ENCODE results near the gene OTOP3. TPM values are rescaled to one million over a fixed set of nuclear protein-coding genes. Genes with fewer than 3 reads are reported as not detected.

Gene OTOP3
- total RNA-seq, 1 donor from 2014 or later, result not detected

DNA sequence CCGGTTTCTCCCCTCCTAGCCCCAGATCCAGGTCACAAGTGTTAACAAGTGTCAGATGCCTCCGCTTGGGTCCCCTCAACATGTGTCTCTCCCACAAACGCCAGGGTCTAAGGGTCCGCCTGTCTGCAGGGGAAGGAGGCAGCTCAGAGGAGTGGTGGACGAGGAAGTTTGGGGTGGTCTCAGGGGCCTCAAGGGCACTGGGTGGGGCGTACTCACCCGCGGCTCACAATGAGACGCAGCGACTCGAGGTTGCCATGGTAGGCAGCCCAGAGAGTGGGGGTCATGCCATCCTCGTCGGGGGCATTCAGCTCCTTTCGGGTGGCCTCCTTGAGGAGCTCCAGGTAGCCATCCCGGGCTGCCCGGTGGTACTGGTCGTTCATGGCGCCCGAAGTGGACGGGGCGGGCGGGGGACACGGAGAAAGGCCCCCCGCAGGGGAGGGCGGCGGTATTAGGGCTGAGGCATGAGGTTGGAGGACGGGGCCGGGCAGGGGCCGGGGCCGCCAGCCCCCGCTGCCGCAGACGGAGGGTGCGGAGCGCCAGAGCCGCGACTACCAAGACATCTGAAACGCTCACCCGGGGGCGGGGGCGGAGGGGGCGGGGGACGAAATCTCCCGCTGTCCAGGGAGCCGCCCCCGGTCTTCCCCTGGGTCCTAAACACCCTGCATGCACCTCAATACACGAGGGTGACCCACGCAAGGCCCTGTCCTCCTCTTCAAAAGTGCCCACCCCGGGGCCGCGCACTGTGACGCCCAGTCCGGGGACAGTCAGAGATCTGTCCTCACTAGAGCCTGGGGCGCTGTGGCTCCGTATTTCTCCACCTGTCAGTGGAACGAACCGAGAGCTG is 12.8 kb upstream of the OTOP3 start, which contains the start of gene USH1G:
Gene USH1G (minus strand): TSS at position 562 of the 844 bp plus-strand sequence. CDS start 182 bp downstream, at position 380.
- H3K27me3 ChIP-seq, result peaks cover 31% of the 10 kb centered on the region
- H3K4me1 ChIP-seq, result peaks cover 10 to 11% of the 10 kb centered on the region in 2 donors
- H3K4me3 ChIP-seq, result peak within 1 kb of the TSS; percentile 41 to 55
- TF ChIP-seq CTCF (IDR thresholded peaks at IDR 0.05), result no peak
- H3K9me3 ChIP-seq, result no peaks in the 10 kb centered on the region
- no peak within 1 kb of the TSS for H3K27ac ChIP-seq
- intact Hi-C loops (cut with DNase I), result no loop called here
- no peaks in the 10 kb centered on the region for H3K36me3 ChIP-seq
- no peak for DNase-seq (ENCODE audit: low spot score in 2 of 2)

DNA sequence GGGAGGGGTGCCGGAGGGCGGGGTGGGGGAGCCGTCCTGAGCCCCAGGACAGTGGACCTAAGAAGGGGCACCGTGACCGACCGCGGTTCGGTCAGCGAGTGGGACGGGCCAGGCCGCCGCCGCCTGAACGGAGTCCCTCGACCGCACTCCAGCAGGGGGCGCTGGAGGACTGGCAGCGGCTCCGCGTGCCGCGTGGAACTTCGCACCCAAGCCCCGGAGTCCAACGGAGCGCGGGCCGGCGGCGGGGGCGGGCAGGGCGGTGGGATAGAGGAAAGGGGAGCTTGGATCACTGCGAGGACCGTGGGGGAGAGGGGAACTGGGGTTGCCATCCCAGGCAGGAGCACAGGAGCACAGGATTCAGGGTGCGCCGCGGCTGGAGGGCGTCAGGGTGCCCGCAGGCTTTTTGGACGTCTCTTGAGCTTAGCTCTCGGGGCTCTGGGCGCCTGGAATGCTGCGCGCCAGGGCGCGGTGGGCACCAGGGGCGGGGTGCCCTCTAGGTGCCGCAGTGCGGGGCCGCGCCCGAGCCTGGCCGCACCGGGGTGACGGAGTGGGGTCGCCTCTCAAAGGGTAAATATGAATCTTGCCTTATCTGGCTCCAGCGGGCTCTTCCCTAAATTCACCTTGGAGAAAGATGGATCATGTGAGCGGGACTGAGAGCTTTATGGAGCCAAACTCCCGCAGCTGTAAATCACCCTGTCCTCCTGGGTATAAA is 12.0 kb upstream of the OTOP3 start:
- no peaks in the 10 kb centered on the region for H3K36me3 ChIP-seq
- H3K4me1 ChIP-seq, result peaks cover 10 to 11% of the 10 kb centered on the region in 2 donors
- H3K4me3 ChIP-seq, result peak overlapping the region; percentile 41 to 55
- peak in 1 of 2 donors; percentile 69 for DNase-seq (ENCODE audit: low spot score in 2 of 2)
- no peaks in the 10 kb centered on the region for H3K9me3 ChIP-seq
- peaks cover 31% of the 10 kb centered on the region for H3K27me3 ChIP-seq
- intact Hi-C loops (cut with DNase I), result no loop called here
- TF ChIP-seq CTCF (IDR thresholded peaks at IDR 0.05), result peak; percentile 53 to 77 (median 68)
- H3K27ac ChIP-seq, result no peak overlapping the region

DNA sequence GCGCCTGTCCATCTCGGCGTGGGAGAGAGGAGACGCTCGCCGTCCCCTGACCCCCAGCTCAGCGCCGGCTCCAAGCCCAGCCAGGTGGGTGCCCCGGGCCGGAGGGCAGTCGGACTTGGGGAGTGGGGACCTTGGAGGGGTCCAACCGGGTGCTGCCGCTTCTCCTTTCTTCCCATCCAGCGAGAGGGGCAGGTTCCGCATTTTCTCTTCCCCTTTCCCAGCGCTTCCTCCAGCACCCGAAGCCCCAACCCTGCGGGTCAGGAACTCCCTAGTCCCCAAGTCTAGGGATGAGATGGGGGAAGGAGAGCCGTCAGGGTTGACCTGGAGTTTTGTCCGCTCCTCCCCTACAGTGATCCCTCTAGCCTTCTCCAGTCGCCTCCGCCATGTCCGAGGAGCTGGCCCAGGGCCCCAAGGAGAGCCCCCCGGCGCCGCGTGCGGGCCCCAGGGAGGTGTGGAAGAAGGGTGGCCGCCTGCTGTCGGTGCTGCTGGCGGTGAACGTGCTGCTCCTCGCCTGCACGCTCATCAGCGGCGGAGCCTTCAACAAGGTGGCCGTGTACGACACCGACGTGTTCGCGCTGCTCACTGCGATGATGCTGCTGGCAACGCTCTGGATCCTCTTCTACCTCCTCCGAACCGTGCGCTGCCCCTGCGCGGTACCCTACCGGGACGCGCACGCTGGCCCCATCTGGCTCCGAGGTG is 11.3 kb upstream of the OTOP3 start, which contains the start of gene OTOP2:
Gene OTOP2 (plus strand): TSS at position 24 of the 699 bp plus-strand sequence. CDS start 360 bp downstream, at position 384.
- Histone ChIP-seq H3K9me3 (no peaks in the 10 kb centered on the region), H3K36me3 (no peaks in the 10 kb centered on the region), H3K4me1 (peaks cover 10 to 11% of the 10 kb centered on the region in 2 donors), H3K4me3 (peak within 1 kb of the TSS; percentile 41 to 55), H3K27ac (no peak within 1 kb of the TSS), H3K27me3 (peaks cover 31% of the 10 kb centered on the region)
- no peak for DNase-seq (ENCODE audit: low spot score in 2 of 2)
- intact Hi-C loops (cut with DNase I), result no loop called here
- TF ChIP-seq CTCF (IDR thresholded peaks at IDR 0.05), result no peak

GRCh38 chr17:74925242-74925641 is 10.5 kb upstream of the OTOP3 start:
- DNase-seq (ENCODE audit: low spot score in 2 of 2), result no peak
- TF ChIP-seq CTCF (IDR thresholded peaks at IDR 0.05), result no peak
- Histone ChIP-seq H3K27ac (no peak overlapping the region), H3K27me3 (peaks cover 31% of the 10 kb centered on the region), H3K36me3 (no peaks in the 10 kb centered on the region), H3K9me3 (no peaks in the 10 kb centered on the region), H3K4me1 (peaks cover 10 to 11% of the 10 kb centered on the region in 2 donors), H3K4me3 (no peak overlapping the region)
- intact Hi-C loops (cut with DNase I), result no loop called here

GRCh38 chr17:74928786-74929185 is 6.9 kb upstream of the OTOP3 start:
- intact Hi-C loops (cut with DNase I), result no loop called here
- DNase-seq (ENCODE audit: low spot score in 2 of 2), result no peak
- TF ChIP-seq CTCF (IDR thresholded peaks at IDR 0.05), result no peak
- no peak overlapping the region for H3K27ac ChIP-seq
- no peaks in the 10 kb centered on the region for H3K36me3 ChIP-seq
- no peaks in the 10 kb centered on the region for H3K9me3 ChIP-seq
- no peak overlapping the region for H3K4me3 ChIP-seq
- H3K4me1 ChIP-seq, result peaks cover under 1 to 5% of the 10 kb centered on the region in 2 donors
- H3K27me3 ChIP-seq, result peaks cover 9% of the 10 kb centered on the region
